GM12874 (cell line): ENCODE measurements around the gene PON1.

Experiments used
- TF ChIP-seq, protein P1 (sequence below): IDR thresholded peaks from 2 replicates; pipeline ENCODE4 v1.5.1; 2011; ENCODE audit warnings: low read depth, mild to moderate bottlenecking, control low read depth, low read length, moderate library complexity; ENCODE audit not compliant: insufficient read depth

PON1 gene

DNA sequence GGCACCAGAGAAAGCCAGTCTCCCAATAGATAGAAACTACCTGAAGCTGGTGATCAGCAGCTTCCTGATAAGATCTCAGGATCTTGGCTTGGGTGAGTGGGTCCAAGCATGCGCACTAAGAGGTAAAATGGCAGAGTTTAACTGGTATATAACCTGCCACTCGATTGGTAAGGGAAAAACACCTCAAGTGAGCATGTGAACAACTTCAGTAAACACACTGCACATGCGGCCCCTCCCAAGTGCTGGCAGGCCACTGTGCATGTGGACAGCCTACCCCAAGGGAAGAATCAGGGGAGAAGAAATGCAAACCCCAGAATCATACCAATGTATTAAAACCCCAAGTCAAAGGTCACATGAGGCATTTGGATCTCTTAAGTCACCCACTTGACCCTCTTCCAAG, 17.7 kb upstream of the PON1 start:
- TF ChIP-seq, protein P1, sequence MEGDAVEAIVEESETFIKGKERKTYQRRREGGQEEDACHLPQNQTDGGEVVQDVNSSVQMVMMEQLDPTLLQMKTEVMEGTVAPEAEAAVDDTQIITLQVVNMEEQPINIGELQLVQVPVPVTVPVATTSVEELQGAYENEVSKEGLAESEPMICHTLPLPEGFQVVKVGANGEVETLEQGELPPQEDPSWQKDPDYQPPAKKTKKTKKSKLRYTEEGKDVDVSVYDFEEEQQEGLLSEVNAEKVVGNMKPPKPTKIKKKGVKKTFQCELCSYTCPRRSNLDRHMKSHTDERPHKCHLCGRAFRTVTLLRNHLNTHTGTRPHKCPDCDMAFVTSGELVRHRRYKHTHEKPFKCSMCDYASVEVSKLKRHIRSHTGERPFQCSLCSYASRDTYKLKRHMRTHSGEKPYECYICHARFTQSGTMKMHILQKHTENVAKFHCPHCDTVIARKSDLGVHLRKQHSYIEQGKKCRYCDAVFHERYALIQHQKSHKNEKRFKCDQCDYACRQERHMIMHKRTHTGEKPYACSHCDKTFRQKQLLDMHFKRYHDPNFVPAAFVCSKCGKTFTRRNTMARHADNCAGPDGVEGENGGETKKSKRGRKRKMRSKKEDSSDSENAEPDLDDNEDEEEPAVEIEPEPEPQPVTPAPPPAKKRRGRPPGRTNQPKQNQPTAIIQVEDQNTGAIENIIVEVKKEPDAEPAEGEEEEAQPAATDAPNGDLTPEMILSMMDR, result no peak

DNA sequence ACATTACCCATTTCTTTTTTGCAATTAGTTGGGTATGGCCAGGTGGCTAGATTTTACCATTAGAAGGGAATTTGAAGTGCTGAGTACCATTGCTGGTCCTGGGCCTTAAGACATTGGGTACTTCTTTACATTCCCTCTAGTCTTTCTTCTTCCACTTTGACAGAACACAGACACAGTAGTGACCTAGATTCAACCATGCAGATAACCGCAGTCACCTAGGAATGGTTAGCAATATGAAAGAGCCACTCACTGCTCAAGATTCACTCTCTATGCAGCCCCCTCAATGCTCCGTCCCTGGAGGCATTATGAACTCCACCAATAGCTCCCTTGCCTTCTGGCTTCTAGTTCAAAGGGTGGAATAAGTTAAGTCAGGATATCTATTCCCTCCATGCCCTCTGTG, 16.2 kb upstream of the PON1 start:
- TF ChIP-seq, protein P1, result no peak

DNA sequence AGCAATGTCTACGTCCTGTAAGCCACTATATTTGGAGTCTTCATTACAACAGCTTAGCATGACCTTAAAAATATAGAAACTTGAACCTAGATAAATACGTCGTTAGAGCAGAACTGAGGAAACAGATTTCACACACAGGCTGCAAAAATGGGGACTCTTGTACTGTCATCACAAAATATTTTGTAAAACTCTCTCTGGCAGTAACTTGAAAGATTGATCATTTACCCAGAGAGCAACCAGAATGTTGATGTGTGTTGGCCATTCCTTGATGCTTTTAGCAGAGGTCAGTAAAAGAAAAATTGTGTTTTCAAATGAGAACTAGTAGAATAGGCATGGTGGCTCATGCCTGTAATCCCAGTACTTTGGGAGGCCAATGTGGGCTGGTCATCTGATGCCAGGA, 14.5 kb upstream of the PON1 start:
- TF ChIP-seq, protein P1, result no peak

DNA sequence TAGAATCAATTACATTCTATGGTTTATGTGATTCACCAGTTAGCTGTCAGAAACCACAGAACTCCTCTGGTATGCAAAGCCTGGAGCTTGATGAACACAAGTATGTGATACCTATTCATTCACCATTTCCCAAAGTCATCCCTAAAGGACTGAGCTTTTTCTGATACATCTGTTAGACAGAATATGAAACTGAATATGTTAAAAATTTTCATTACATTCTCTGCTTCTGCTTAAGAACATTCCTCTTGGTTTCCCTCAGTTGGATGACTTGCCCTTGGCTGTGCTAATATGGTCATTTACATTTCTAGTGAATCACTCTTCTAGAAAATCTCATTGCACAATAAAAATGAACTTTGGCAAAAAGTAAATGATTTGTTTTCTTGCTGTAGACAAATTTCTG, 10.8 kb upstream of the PON1 start:
- TF ChIP-seq, protein P1, result no peak

DNA sequence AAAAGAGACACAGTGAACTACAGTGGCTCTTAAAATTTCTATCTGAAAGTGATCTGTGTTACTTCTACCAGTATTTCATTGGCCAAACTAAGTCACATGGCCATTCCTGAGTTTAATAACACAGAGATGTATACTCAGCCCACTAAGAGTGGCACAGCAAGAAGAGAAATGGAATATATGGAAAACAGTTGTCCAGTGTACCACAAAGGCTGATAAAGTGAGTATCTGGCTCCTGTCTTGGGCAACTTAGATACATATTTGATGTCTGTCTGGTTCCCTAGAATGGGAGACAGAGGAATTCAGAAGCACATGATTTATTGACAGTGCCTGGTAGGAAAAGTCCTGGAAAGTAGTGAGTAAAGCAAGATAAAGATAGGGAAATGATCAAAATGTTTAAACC, 10.1 kb upstream of the PON1 start:
- TF ChIP-seq, protein P1, result no peak

DNA sequence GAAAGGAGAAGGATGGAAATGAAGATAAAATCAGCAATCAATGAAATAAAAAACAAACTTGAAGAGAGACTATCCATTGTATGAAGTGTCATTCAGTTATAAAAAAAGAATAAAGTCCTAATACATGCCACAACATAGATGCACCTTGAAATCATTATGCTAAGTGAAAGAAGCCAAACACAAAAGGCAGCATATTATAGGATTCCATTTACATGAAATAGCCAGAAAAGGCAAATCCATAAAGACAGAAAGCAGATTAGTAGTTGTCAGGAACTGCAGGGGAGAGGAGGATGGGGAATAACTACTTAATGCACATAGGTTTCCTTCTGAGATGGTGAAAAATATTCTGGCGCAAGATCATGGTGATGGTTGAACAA, 6.6 kb upstream of the PON1 start:
- TF ChIP-seq, protein P1, result no peak

DNA sequence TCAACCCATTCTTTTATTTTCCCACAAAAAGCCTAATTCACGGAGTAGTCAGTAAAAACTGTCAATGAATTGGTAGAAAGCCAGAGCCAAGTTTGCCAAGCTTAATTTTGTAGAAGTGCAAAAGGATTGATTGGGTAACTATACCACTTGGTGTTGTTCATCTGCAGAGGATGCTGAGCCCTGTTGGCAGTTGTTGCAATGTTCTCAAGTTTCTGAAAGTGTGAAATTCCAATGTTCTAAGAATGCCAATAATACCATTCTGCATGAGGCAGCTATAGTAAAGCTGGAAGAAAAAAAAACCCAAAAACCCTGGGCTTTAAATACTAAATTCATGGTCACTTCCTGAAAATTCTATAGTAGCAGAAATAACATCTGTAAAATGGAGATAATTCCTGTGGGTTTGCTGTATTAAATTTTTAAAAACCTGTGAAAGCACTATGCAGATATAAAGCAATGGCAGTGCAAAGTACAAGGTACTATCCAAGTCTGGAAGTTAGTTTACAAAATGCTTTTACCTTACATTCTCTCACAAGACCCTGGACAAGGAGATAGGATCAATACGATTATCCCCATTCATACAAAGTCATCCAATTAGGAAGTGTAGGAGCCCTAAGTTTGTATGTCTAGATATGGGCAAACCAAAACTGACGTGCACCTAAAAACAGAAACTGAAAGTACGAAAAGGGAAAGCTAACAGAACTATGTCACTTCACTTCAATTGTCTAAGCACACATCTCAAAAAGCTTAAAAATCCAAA, 6.0 kb upstream of the PON1 start:
- TF ChIP-seq, protein P1, result no peak
